Measurements from ENCODE around the gene NTM.

DNA sequence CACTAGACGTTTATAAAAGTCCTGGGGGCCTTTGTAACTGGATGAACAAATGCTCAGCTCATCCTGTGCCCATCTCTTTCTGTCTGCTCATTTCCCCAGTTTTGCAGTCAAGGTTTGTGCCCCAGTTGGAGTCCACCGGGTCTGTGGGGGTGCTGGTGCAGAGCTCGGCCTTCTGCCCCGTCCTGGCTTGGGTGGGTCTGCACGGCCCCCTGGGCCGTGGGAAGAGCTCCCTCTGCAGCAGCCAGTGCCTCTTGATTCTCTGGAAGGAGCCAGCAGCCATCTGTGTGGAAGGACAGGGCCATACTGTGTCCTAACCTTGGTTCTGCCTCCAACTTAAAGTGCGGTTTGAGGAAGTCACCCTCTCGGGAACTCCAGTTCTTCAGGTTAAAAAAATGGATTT, 140.2 kb downstream of the NTM start:
- TF ChIP-seq CTCF (optimal IDR thresholded peaks at IDR 0.05 in 1 of 3, IDR thresholded peaks at IDR 0.05 in 1 of 3, conservative IDR thresholded peaks at IDR 0.05 in 1 of 3; ENCODE audit: extremely low read depth in 1 of 3, insufficient read depth in 2 of 3, low read length in 3 of 3) = no peak
- no peak for TF ChIP-seq EZH2 (IDR thresholded peaks at IDR 0.05; ENCODE audit: low read length)
